ENCODE results near the gene NT5DC3.

GRCh38 chr12:103762473-103762872 lies 78.6 kb downstream of the NT5DC3 start:
- no peak for TF ChIP-seq CTCF (IDR thresholded peaks at IDR 0.05)
- no peak for TF ChIP-seq POLR2A (IDR thresholded peaks at IDR 0.05)
- TF ChIP-seq POLR2AphosphoS5 (IDR thresholded peaks at IDR 0.05; ENCODE audit: insufficient read depth in 1 of 2, low read depth in 1 of 2) = no peak
